Body of pancreas (tissue), 4 donors: ENCODE results near the gene TMEM169.

Source experiments
- CTCF ChIP-seq, 7 experiments: fragments of 450-650 bp in 4 of 7; fragments of 200-600 bp in 3 of 7; sonication (generic) in 3 of 7; IDR thresholded peaks; one replicate each; pipeline ENCODE4 v1.5.1; 2016 to 2019; ENCODE audit warnings: antibody characterized with exemption in 7 of 7
- POLR2A ChIP-seq, 3 donors: fragments of 450-650 bp; IDR thresholded peaks; one replicate each; pipeline ENCODE4 v1.6.1; 2016; ENCODE audit warnings: antibody characterized with exemption in 3 of 3, mild to moderate bottlenecking in 2 of 3

- TF ChIP-seq CTCF (IDR thresholded peaks at IDR 0.05) (no peak), POLR2A (IDR thresholded peaks at IDR 0.05) (no peak)
Measured at GRCh38 chr2:216101109-216101508, 19.4 kb downstream of the TMEM169 start.
